GM12873 (cell line): ENCODE data around the gene TCF15.

ENCODE experiments used
- CTCF ChIP-seq: IDR thresholded peaks from 2 replicates; pipeline ENCODE4 v1.5.1; 2012; ENCODE audit warnings: low read depth, mild to moderate bottlenecking, moderate library complexity, low read length, control low read depth; ENCODE audit not compliant: insufficient read depth; ENCODE audit errors: missing control alignments

TCF15 gene

DNA sequence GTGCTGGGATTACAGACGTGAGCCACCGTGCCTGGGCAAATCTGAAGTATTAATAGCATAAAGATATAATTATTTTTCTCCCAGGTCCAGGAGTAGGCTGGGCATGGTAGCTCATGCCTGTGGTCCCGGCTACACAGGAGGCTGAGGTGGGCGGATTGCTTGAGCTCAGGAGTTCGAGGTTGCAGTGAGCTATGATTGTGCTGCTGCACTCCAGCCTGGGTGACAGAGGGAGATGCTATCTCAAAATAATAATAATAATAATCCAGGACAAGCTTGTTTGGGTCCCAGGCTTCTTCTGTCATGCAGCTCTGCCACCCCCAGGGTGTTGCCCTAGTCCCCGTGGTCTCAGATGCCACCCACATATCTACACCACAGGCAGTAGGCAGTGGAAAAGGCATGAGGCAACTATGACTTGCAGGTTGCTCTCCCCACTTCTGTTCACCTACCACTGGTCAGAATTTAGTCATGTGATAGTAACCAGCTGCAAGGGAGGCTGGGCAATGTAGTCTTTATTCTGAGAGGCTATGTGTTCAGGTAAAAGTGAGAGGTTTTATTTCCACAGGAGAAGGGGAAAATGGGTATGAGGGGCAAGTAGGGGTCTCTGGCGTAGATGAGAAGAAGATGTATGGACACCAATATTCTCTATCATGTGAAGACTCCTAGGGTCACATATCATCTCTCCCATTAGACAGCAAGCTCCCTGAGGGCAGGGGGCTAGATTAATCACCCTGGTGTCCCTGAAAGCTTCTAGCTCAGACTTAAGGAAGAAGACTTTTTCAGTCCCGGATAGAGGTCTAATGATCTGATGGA lies 25.7 kb downstream of the TCF15 start:
- TF ChIP-seq CTCF, result no peak

- TF ChIP-seq CTCF, result no peak
Observed at GRCh38 chr20:582204-582603, 27.9 kb downstream of the TCF15 start.

GRCh38 chr20:577167-577791 lies 32.8 kb downstream of the TCF15 start:
- peak; percentile 41 for TF ChIP-seq CTCF

DNA sequence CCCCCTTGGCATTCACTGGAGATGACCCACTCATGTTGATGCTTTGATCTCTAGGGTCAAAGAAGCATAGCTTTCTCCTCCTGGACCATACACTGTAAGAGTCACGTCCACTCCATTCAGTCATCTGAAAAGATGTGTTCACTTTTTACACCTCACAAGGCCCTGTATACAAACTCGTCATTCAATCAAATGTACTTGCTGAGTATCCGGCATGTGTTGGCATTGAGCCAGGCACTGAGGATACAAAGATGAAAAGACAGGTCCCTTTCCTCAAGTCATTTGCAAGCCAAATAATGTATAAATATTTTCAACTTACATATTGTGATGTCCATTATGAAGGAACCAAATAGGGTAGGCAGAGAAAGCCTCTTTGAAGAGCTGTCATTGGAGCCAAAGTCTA lies 34.0 kb downstream of the TCF15 start:
- no peak for TF ChIP-seq CTCF

- no peak for TF ChIP-seq CTCF
Observed at GRCh38 chr20:575230-575629, 34.9 kb downstream of the TCF15 start.

- TF ChIP-seq CTCF, result no peak
Observed at GRCh38 chr20:574297-574942, 35.7 kb downstream of the TCF15 start.
